ENCODE measurements around the gene AANAT.

- TF ChIP-seq, protein P1, sequence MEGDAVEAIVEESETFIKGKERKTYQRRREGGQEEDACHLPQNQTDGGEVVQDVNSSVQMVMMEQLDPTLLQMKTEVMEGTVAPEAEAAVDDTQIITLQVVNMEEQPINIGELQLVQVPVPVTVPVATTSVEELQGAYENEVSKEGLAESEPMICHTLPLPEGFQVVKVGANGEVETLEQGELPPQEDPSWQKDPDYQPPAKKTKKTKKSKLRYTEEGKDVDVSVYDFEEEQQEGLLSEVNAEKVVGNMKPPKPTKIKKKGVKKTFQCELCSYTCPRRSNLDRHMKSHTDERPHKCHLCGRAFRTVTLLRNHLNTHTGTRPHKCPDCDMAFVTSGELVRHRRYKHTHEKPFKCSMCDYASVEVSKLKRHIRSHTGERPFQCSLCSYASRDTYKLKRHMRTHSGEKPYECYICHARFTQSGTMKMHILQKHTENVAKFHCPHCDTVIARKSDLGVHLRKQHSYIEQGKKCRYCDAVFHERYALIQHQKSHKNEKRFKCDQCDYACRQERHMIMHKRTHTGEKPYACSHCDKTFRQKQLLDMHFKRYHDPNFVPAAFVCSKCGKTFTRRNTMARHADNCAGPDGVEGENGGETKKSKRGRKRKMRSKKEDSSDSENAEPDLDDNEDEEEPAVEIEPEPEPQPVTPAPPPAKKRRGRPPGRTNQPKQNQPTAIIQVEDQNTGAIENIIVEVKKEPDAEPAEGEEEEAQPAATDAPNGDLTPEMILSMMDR (IDR thresholded peaks at IDR 0.05), result no peak
- TF ChIP-seq POLR2A (IDR thresholded peaks at IDR 0.05), result no peak
These were observed 35.9 kb upstream of the AANAT start for GRCh38 chr17:76431509-76431908.

Measured in adrenal gland (tissue), 5 donors.